ENCODE measurements around the gene PDGFRB. TPM values are rescaled to one million over a fixed set of nuclear protein-coding genes. Genes with fewer than 3 reads are reported as not detected.

Gene PDGFRB
- total and polyA plus RNA-seq, 2 of the 8 experiments (the other 6 are each of a cell fraction or from before 2014, with no cell fraction given), result 4.2 to 13.7 TPM

DNA sequence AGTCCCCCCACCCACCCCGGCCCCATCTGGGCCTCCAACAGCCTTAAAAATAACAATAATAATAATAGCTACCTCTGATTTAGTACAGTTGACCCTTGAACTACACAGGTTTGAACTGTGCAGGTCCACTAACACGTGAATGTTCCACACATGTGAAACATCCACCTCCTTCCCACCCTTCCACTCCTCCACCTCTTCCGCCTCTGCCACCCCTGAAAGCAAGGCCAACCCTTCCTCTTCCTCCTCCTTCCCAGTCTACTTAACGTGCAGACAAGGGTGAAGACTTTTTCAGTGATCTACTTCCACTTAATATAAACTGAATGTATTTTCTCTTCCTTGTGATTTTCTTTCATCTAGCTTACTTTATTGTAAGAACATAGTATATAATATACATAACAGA, 10.8 kb downstream of the PDGFRB start (continued):
- TF ChIP-seq, protein P1, sequence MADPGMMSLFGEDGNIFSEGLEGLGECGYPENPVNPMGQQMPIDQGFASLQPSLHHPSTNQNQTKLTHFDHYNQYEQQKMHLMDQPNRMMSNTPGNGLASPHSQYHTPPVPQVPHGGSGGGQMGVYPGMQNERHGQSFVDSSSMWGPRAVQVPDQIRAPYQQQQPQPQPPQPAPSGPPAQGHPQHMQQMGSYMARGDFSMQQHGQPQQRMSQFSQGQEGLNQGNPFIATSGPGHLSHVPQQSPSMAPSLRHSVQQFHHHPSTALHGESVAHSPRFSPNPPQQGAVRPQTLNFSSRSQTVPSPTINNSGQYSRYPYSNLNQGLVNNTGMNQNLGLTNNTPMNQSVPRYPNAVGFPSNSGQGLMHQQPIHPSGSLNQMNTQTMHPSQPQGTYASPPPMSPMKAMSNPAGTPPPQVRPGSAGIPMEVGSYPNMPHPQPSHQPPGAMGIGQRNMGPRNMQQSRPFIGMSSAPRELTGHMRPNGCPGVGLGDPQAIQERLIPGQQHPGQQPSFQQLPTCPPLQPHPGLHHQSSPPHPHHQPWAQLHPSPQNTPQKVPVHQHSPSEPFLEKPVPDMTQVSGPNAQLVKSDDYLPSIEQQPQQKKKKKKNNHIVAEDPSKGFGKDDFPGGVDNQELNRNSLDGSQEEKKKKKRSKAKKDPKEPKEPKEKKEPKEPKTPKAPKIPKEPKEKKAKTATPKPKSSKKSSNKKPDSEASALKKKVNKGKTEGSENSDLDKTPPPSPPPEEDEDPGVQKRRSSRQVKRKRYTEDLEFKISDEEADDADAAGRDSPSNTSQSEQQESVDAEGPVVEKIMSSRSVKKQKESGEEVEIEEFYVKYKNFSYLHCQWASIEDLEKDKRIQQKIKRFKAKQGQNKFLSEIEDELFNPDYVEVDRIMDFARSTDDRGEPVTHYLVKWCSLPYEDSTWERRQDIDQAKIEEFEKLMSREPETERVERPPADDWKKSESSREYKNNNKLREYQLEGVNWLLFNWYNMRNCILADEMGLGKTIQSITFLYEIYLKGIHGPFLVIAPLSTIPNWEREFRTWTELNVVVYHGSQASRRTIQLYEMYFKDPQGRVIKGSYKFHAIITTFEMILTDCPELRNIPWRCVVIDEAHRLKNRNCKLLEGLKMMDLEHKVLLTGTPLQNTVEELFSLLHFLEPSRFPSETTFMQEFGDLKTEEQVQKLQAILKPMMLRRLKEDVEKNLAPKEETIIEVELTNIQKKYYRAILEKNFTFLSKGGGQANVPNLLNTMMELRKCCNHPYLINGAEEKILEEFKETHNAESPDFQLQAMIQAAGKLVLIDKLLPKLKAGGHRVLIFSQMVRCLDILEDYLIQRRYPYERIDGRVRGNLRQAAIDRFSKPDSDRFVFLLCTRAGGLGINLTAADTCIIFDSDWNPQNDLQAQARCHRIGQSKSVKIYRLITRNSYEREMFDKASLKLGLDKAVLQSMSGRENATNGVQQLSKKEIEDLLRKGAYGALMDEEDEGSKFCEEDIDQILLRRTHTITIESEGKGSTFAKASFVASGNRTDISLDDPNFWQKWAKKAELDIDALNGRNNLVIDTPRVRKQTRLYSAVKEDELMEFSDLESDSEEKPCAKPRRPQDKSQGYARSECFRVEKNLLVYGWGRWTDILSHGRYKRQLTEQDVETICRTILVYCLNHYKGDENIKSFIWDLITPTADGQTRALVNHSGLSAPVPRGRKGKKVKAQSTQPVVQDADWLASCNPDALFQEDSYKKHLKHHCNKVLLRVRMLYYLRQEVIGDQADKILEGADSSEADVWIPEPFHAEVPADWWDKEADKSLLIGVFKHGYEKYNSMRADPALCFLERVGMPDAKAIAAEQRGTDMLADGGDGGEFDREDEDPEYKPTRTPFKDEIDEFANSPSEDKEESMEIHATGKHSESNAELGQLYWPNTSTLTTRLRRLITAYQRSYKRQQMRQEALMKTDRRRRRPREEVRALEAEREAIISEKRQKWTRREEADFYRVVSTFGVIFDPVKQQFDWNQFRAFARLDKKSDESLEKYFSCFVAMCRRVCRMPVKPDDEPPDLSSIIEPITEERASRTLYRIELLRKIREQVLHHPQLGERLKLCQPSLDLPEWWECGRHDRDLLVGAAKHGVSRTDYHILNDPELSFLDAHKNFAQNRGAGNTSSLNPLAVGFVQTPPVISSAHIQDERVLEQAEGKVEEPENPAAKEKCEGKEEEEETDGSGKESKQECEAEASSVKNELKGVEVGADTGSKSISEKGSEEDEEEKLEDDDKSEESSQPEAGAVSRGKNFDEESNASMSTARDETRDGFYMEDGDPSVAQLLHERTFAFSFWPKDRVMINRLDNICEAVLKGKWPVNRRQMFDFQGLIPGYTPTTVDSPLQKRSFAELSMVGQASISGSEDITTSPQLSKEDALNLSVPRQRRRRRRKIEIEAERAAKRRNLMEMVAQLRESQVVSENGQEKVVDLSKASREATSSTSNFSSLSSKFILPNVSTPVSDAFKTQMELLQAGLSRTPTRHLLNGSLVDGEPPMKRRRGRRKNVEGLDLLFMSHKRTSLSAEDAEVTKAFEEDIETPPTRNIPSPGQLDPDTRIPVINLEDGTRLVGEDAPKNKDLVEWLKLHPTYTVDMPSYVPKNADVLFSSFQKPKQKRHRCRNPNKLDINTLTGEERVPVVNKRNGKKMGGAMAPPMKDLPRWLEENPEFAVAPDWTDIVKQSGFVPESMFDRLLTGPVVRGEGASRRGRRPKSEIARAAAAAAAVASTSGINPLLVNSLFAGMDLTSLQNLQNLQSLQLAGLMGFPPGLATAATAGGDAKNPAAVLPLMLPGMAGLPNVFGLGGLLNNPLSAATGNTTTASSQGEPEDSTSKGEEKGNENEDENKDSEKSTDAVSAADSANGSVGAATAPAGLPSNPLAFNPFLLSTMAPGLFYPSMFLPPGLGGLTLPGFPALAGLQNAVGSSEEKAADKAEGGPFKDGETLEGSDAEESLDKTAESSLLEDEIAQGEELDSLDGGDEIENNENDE (IDR thresholded peaks at IDR 0.05; ENCODE audit: insufficient replicate concordance, low read length), result no peak
- TF ChIP-seq YY1 (IDR thresholded peaks at IDR 0.05; ENCODE audit: low read depth, low read length), result no peak
- TF ChIP-seq ZNF274 (IDR thresholded peaks at IDR 0.05; ENCODE audit: borderline replicate concordance, extremely low read depth, low read length), result no peak
- no peak for TF ChIP-seq KDM5A (IDR thresholded peaks at IDR 0.05; ENCODE audit: low read length)
- TF ChIP-seq SIX5 (IDR thresholded peaks at IDR 0.05; ENCODE audit: low read depth, low read length), result no peak
- no peak for TF ChIP-seq GABPA (IDR thresholded peaks at IDR 0.05; ENCODE audit: borderline replicate concordance, insufficient read depth, low read length)
- TF ChIP-seq POLR2A (IDR thresholded peaks at IDR 0.05; ENCODE audit: control extremely low read depth in 1 of 2, low read depth in 2 of 2, low read length in 2 of 2), result no peak
- TF ChIP-seq NANOG (IDR thresholded peaks at IDR 0.05; ENCODE audit: insufficient read depth, low read depth, low read length, poor library complexity, severe bottlenecking), result no peak
- TF ChIP-seq CHD2 (IDR thresholded peaks at IDR 0.05; ENCODE audit: low read length), result no peak
- no peak for TF ChIP-seq RAD21 (IDR thresholded peaks at IDR 0.05 in 1 of 2, conservative IDR thresholded peaks at IDR 0.05 in 1 of 2; ENCODE audit: low read depth in 2 of 2, low read length in 2 of 2)
- no peak for TF ChIP-seq FOSL1 (IDR thresholded peaks at IDR 0.05; ENCODE audit: insufficient read depth, low read depth, low read length)

Data from H1 (cell line).